ENCODE results near the gene ABTB2.
A peak's percentile ranks its signal among the peaks of the same experiment; 100 is the strongest.

Gene ABTB2

DNA sequence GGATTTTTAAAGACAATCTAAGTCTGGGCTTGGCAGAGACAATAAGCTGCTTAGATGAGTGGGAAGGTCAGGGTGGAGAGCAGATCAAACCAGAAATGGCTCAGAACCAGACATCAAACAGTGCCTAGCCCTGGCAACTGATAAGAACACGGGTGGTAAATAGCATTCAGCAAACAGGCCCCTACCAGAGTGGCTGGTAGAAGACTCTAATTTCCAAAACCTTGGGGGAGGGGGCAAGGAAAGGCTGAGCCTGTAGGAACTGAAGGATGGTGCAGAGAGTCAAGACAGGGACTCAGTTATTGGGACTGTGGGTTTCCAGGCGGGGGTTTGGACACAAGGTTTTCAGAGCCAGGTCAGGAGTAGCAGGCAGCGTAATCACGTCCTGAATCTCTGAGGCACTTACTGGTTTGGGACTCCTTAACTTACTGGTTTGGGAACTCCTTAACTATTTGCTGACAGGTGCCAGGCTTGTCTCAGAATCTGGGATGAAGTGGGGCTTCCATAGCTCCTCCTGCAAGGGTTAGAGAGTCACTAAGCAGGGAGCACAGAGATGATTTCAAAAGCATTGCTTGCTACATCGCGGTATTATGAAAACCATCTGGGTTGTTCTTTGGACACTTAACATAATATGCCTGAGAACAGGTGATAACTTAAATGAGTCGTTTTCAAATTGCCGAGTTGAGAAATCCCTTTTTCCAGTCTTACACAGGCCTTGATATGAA, 5.7 kb upstream of the ABTB2 start:
- no peak for DNase-seq (ENCODE audit: low read depth in 3 of 3, low spot score in 1 of 3)

- no peak for DNase-seq (ENCODE audit: low read depth in 3 of 3, low spot score in 1 of 3)
Measured at GRCh38 chr11:34360046-34360445, 2.2 kb upstream of the ABTB2 start.

GRCh38 chr11:34359548-34359891, 1.7 kb upstream of the ABTB2 start:
- no peak for DNase-seq (ENCODE audit: low read depth in 3 of 3, low spot score in 1 of 3)

DNA sequence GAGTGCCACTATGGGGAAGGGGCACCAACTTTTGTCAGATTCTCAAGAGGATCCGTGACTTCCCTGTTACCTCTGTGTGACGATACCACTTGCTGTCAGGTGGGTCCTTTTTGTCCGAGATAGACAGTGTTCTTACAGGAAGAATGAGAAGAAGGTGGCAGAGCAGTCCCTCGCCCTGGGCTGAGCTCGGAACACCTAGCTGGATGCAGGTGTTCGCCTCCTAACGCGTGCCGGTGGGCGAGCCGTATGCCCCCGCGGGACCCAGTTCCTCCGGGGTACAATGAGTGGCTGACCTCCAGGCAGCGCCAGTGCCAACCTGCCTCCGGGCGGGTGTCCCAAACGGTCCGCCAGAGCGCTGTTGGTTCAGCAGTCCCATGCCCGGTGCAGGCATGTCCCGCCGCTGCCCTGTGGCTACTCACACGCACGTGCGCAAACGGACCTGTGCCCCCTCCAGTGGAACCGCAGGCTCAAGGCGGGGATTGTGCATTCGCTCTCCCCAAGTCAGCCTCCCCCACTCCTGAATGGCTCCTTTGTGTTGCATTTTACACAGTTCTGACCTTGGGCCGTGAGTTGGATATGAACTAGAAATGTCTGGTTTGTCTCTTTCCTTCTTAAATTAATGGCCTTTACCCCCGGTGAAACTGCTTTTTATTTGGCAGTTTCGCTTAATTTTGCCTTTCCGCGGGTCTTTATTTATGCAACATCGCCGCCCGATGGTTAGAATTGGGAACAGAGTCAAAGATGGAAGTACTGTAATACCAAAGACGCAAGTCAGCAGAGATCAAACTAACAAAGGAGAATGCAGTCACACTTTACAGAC, 1.1 kb upstream of the ABTB2 start:
- peak; percentile 44 to 52 (median 48) for DNase-seq (ENCODE audit: low read depth in 3 of 3, low spot score in 1 of 3)

DNA sequence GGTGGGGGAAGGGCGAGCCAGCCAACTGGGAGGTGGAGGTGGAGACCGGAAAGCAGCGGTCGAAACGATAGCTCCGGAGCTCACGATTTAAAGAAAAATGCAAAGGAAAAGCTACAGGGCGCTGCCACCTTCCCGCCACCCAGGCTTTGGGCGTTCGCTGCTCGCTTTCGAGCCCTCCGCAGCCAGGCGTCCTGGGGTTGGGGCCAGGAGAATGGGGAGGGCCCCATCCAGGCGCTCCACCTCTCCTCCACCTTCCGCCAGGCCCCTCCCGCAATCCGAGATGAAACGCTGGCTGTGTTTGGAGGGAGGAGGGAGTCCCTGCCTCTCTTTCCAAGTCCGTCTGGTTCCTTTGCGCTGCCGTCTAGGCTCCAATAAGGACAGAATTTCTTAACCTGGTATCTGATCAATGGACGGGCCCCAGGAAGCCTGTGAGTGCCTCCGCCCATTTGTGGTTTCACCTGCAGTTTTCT, 483 bp upstream of the ABTB2 start:
- peak in 1 of 3 donors; percentile 2 for DNase-seq (ENCODE audit: low read depth in 3 of 3, low spot score in 1 of 3)

GRCh38 chr11:34356913-34357700, 703 bp downstream of the ABTB2 start:
- DNase-seq (ENCODE audit: low read depth in 3 of 3, low spot score in 1 of 3): peak in 2 of 3 donors; percentile 9 to 39

DNA sequence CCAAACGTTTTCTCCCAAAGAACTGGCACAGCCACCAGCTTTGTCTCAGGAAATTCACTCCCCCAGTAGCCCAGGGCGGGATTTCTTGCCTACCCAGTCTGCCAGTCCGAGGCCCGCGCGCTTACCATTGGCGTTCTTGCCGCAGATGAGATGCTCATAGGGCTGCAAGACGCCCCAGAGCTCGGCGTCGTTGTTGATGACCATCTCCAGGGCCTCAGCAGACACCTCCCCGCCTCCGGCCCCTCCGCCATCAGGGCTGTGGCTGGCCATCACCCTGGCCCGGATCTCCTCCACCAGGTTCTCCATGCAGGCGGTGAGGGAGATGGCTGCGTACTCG, 1.3 kb downstream of the ABTB2 start:
- DNase-seq (ENCODE audit: low read depth in 3 of 3, low spot score in 1 of 3): no peak

DNA sequence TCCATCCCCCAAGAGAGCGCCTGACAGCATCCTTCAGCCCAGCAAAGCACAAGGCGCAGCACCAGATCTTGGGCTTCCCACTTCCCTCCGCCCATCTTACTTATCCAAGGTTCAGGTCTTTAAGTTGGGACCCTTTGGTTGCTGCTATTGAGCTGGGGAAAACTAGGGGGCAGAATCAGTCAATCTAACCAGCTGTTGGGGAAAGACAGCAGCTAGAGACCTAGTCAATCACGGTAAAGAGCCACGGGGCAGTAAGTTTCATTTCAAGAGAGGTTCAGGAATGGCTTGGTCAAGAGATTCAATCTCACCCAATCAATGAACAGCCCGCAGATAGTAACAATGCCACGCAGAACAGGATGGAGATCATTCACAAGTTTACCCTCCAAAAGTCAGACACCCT, 1.7 kb downstream of the ABTB2 start:
- DNase-seq (ENCODE audit: low read depth in 3 of 3, low spot score in 1 of 3): no peak

- no peak for DNase-seq (ENCODE audit: low read depth in 3 of 3, low spot score in 1 of 3)
Measured at GRCh38 chr11:34355726-34356125, 2.1 kb downstream of the ABTB2 start.

- no peak for DNase-seq (ENCODE audit: low read depth in 3 of 3, low spot score in 1 of 3)
Measured at GRCh38 chr11:34354782-34355181, 3.0 kb downstream of the ABTB2 start.

DNA sequence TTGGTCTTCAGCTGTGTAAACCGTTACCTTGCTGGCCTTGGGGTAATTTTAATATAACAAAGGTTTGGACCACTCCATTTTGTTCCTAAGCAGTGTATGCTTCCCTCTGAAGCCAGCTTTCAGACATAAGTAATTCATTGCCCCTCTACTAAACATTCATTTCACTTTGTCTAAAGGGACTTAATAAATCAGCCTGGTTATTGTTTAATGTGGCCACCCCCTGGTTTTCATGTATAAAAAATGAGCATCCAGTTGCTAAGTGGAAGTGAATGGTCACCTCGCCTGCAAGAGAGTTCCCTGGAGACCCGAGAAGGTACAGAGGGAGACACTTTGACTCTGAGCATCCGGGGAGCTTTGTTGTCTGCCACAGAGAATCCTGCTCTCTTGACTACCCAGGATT, 3.9 kb downstream of the ABTB2 start:
- no peak for DNase-seq (ENCODE audit: low read depth in 3 of 3, low spot score in 1 of 3)

DNA sequence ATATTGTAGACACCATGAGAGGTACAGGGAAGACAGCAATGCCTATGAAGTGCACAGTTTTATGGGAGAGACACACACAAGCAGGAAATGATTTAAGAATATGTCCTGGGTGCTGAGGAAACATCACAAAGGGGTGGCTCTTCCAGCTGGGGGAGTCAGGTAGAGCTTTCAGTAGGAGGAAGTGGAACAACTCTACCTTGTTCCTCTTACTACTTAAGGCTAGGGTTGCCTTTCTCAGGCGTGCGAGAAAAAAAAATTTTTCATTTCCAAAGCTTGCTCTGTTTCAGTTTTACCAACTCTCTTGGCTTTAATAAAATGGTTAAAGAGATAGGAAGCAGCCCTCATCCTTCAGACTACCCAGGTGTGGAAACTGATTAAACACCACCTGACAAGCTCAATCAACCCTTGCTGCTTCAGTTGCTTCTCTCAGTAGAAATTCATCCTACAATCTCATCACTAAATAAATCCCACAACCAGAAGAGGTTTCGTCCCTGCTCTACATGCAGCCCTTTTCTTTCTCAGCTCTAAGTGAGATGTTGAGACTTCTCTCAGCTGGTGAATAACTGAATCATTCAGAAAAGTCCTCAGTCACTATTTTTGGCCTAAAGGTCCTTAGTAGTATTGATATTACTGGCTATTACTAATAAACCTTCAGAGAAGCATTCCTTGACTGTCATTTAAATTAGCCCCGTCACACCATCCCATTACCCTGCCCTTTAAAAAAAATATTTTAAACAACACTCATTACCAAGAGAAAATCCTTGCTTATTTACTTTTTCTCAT, 5.9 kb downstream of the ABTB2 start:
- no peak for DNase-seq (ENCODE audit: low read depth in 3 of 3, low spot score in 1 of 3)

DNA sequence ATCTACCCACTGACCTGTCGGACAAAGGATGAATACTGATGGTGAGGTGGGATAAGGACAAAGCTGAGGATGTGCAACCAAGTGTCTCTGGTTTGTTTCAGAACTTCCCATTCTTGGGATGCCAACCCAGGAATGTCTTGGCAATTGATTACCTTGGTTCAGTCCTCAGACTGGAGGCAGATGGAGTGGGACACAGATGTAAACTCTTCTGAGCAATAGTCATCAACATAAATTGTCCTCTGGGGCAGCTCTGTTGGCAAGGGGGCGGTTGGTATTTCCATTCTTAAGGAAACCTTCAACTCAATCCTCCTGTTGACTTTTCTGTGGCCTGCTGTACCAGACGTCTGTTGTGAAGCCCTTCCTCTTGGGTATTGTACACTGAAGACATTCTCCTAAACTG, 6.8 kb downstream of the ABTB2 start:
- no peak for DNase-seq (ENCODE audit: low read depth in 3 of 3, low spot score in 1 of 3)

DNA sequence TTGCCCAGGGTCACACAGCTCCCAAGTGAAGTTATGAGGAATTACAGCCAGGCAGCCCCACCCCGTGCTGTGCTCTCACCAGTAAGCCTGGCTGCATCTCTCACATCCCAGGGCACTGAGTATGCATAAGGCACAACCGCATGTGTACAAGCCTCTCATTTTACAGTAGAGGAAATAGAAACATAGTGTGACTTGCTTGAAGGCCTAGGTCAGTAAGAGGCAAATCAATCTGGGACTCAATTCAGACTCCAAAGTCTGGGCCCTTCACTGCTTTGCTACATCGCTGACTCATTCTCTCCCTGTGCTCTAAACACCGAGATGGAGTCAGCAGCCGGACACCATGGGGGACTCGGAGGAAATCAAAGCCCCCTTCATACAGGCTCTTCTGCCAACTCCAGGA, 7.9 kb downstream of the ABTB2 start:
- no peak for DNase-seq (ENCODE audit: low read depth in 3 of 3, low spot score in 1 of 3)

- DNase-seq (ENCODE audit: low read depth in 3 of 3, low spot score in 1 of 3): no peak
Measured at GRCh38 chr11:34348919-34349318, 8.9 kb downstream of the ABTB2 start.

GRCh38 chr11:34348096-34348495, 9.7 kb downstream of the ABTB2 start:
- DNase-seq (ENCODE audit: low read depth in 3 of 3, low spot score in 1 of 3): no peak

- DNase-seq (ENCODE audit: low read depth in 3 of 3, low spot score in 1 of 3): no peak
Measured at GRCh38 chr11:34346551-34346950, 11.3 kb downstream of the ABTB2 start.

DNA sequence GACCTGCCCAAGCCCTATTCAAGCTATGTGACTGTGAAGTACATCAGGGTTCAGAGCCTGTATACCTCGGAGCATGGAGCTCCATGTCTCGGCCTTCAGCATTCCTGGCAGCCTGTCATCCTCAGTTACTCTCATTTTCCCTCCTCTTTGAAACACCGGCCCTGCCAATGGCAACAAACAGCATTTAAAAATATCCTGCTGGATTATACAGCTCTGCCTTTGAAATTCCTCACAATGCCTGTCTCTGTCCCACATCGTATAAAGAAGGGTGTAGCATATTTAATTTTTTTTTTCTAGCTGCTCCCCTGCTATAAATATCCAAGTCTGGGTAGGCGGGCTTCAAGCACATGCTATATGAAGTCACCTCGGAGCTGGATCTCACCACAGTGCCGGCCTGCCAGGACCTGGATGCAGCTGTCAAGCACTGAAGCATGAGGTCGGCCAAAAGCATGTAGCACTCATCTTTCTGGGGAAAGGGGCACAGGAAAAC, 11.8 kb downstream of the ABTB2 start:
- no peak for DNase-seq (ENCODE audit: low read depth in 3 of 3, low spot score in 1 of 3)

- no peak for DNase-seq (ENCODE audit: low read depth in 3 of 3, low spot score in 1 of 3)
Measured at GRCh38 chr11:34345540-34345876, 12.3 kb downstream of the ABTB2 start.

GRCh38 chr11:34344768-34345539, 12.9 kb downstream of the ABTB2 start:
- no peak for DNase-seq (ENCODE audit: low read depth in 3 of 3, low spot score in 1 of 3)

Measured in stimulated activated CD4-positive, alpha-beta T cell treated with anti-CD3 and anti-CD28 coated beads, TNF-alpha, amount 100 ng/mL, for 1 hour (primary cell).